ENCODE measurements around the gene GAL.

GAL gene

GRCh38 chr11:68660066-68660810, 24.1 kb upstream of the GAL start:
- no peak for DNase-seq (ENCODE audit: low read depth, low spot score)
- no peak overlapping the region for H3K9ac ChIP-seq (ENCODE audit: insufficient read length, low read depth)
- H3K27me3 ChIP-seq (ENCODE audit: insufficient read depth, insufficient read length): peaks cover 9% of the 10 kb centered on the region
- H3K9me3 ChIP-seq (ENCODE audit: insufficient read depth, low read length): peaks cover 3% of the 10 kb centered on the region; the same call in 1 of the 2 replicates
- no peak overlapping the region for H3K4me3 ChIP-seq (ENCODE audit: insufficient read length, low read depth)
- H3K4me1 ChIP-seq (ENCODE audit: insufficient read depth, insufficient read length): no peaks in the 10 kb centered on the region
- no peak for TF ChIP-seq ZNF274 (IDR thresholded peaks at IDR 0.05; ENCODE audit: low read depth, low read length)
- TF ChIP-seq SUZ12 (IDR thresholded peaks at IDR 0.05; ENCODE audit: extremely low read depth, insufficient read depth, insufficient read length): no peak
- TF ChIP-seq YY1 (IDR thresholded peaks at IDR 0.05; ENCODE audit: insufficient read depth, insufficient read length): no peak
- no peaks in the 10 kb centered on the region for H3K36me3 ChIP-seq (ENCODE audit: insufficient read depth, insufficient read length, low read length)

GRCh38 chr11:68661014-68661413, 23.3 kb upstream of the GAL start:
- TF ChIP-seq YY1 (IDR thresholded peaks at IDR 0.05; ENCODE audit: insufficient read depth, insufficient read length): no peak
- no peak for TF ChIP-seq SUZ12 (IDR thresholded peaks at IDR 0.05; ENCODE audit: extremely low read depth, insufficient read depth, insufficient read length)
- TF ChIP-seq ZNF274 (IDR thresholded peaks at IDR 0.05; ENCODE audit: low read depth, low read length): no peak
- DNase-seq (ENCODE audit: low read depth, low spot score): no peak
- H3K9ac ChIP-seq (ENCODE audit: insufficient read length, low read depth): no peak overlapping the region
- H3K36me3 ChIP-seq (ENCODE audit: insufficient read depth, insufficient read length, low read length): no peaks in the 10 kb centered on the region
- no peaks in the 10 kb centered on the region for H3K4me1 ChIP-seq (ENCODE audit: insufficient read depth, insufficient read length)
- no peak overlapping the region for H3K4me3 ChIP-seq (ENCODE audit: insufficient read length, low read depth)
- peaks cover 9% of the 10 kb centered on the region for H3K27me3 ChIP-seq (ENCODE audit: insufficient read depth, insufficient read length)
- no peaks in the 10 kb centered on the region; the same call in 1 of the 2 replicates for H3K9me3 ChIP-seq (ENCODE audit: insufficient read depth, low read length)

- no peaks in the 10 kb centered on the region for H3K4me1 ChIP-seq (ENCODE audit: insufficient read depth, insufficient read length)
- H3K9me3 ChIP-seq (ENCODE audit: insufficient read depth, low read length): no peaks in the 10 kb centered on the region; the same call in 1 of the 2 replicates
Measured at GRCh38 chr11:68661697-68662603, 22.4 kb upstream of the GAL start.

GRCh38 chr11:68663482-68664010, 20.8 kb upstream of the GAL start:
- Histone ChIP-seq H3K9ac (ENCODE audit: insufficient read length, low read depth) (no peak overlapping the region), H3K4me1 (ENCODE audit: insufficient read depth, insufficient read length) (no peaks in the 10 kb centered on the region), H3K27me3 (ENCODE audit: insufficient read depth, insufficient read length) (peaks cover 9% of the 10 kb centered on the region), H3K4me3 (ENCODE audit: insufficient read length, low read depth) (no peak overlapping the region), H3K9me3 (ENCODE audit: insufficient read depth, low read length) (no peaks in the 10 kb centered on the region; the same call in 1 of the 2 replicates), H3K36me3 (ENCODE audit: insufficient read depth, insufficient read length, low read length) (no peaks in the 10 kb centered on the region)
- DNase-seq (ENCODE audit: low read depth, low spot score): no peak
- TF ChIP-seq SUZ12 (IDR thresholded peaks at IDR 0.05; ENCODE audit: extremely low read depth, insufficient read depth, insufficient read length) (no peak), YY1 (IDR thresholded peaks at IDR 0.05; ENCODE audit: insufficient read depth, insufficient read length) (no peak), ZNF274 (IDR thresholded peaks at IDR 0.05; ENCODE audit: low read depth, low read length) (no peak)

More at GRCh38 chr11:68661697-68662603, 22.4 kb upstream of the GAL start:
- DNase-seq (ENCODE audit: low read depth, low spot score): no peak
- Histone ChIP-seq H3K9ac (ENCODE audit: insufficient read length, low read depth) (no peak overlapping the region), H3K27me3 (ENCODE audit: insufficient read depth, insufficient read length) (peaks cover 9% of the 10 kb centered on the region), H3K36me3 (ENCODE audit: insufficient read depth, insufficient read length, low read length) (no peaks in the 10 kb centered on the region), H3K4me3 (ENCODE audit: insufficient read length, low read depth) (no peak overlapping the region)
- TF ChIP-seq SUZ12 (IDR thresholded peaks at IDR 0.05; ENCODE audit: extremely low read depth, insufficient read depth, insufficient read length): no peak
- no peak for TF ChIP-seq ZNF274 (IDR thresholded peaks at IDR 0.05; ENCODE audit: low read depth, low read length)
- TF ChIP-seq YY1 (IDR thresholded peaks at IDR 0.05; ENCODE audit: insufficient read depth, insufficient read length): no peak

GRCh38 chr11:68664141-68664540, 20.2 kb upstream of the GAL start:
- H3K9me3 ChIP-seq (ENCODE audit: insufficient read depth, low read length): no peaks in the 10 kb centered on the region; the same call in 1 of the 2 replicates
- DNase-seq (ENCODE audit: low read depth, low spot score): no peak
- peaks cover 9% of the 10 kb centered on the region for H3K27me3 ChIP-seq (ENCODE audit: insufficient read depth, insufficient read length)
- H3K4me3 ChIP-seq (ENCODE audit: insufficient read length, low read depth): no peak overlapping the region
- H3K4me1 ChIP-seq (ENCODE audit: insufficient read depth, insufficient read length): no peaks in the 10 kb centered on the region
- H3K36me3 ChIP-seq (ENCODE audit: insufficient read depth, insufficient read length, low read length): no peaks in the 10 kb centered on the region
- H3K9ac ChIP-seq (ENCODE audit: insufficient read length, low read depth): no peak overlapping the region
- TF ChIP-seq YY1 (IDR thresholded peaks at IDR 0.05; ENCODE audit: insufficient read depth, insufficient read length) (no peak), ZNF274 (IDR thresholded peaks at IDR 0.05; ENCODE audit: low read depth, low read length) (no peak), SUZ12 (IDR thresholded peaks at IDR 0.05; ENCODE audit: extremely low read depth, insufficient read depth, insufficient read length) (no peak)

GRCh38 chr11:68664906-68665305, 19.4 kb upstream of the GAL start:
- no peaks in the 10 kb centered on the region for H3K4me1 ChIP-seq (ENCODE audit: insufficient read depth, insufficient read length)
- DNase-seq (ENCODE audit: low read depth, low spot score): no peak
- no peak overlapping the region for H3K4me3 ChIP-seq (ENCODE audit: insufficient read length, low read depth)
- peaks cover 9% of the 10 kb centered on the region for H3K27me3 ChIP-seq (ENCODE audit: insufficient read depth, insufficient read length)
- TF ChIP-seq YY1 (IDR thresholded peaks at IDR 0.05; ENCODE audit: insufficient read depth, insufficient read length): no peak
- no peak for TF ChIP-seq ZNF274 (IDR thresholded peaks at IDR 0.05; ENCODE audit: low read depth, low read length)
- TF ChIP-seq SUZ12 (IDR thresholded peaks at IDR 0.05; ENCODE audit: extremely low read depth, insufficient read depth, insufficient read length): no peak
- no peaks in the 10 kb centered on the region; the same call in 1 of the 2 replicates for H3K9me3 ChIP-seq (ENCODE audit: insufficient read depth, low read length)
- H3K36me3 ChIP-seq (ENCODE audit: insufficient read depth, insufficient read length, low read length): no peaks in the 10 kb centered on the region
- no peak overlapping the region for H3K9ac ChIP-seq (ENCODE audit: insufficient read length, low read depth)
